LoVo (cell line): ENCODE data around the gene PDE10A.

Source experiments
- DNase-seq: peaks from one replicate; pipeline ENCODE4 v3.0.0-alpha.2; 2016; ENCODE audit warnings: low spot score

The PDE10A gene

GRCh38 chr6:165390475-165390874, 272.6 kb downstream of the PDE10A start:
- DNase-seq, result no peak

GRCh38 chr6:165389534-165389933, 273.5 kb downstream of the PDE10A start:
- no peak for DNase-seq

GRCh38 chr6:165383323-165383722, 279.7 kb downstream of the PDE10A start:
- no peak for DNase-seq

- no peak for DNase-seq
Observed at GRCh38 chr6:165376100-165376499, 286.9 kb downstream of the PDE10A start.

- no peak for DNase-seq
Observed at GRCh38 chr6:165365371-165365770, 297.7 kb downstream of the PDE10A start.

GRCh38 chr6:165345700-165346099, 317.3 kb downstream of the PDE10A start:
- DNase-seq, result no peak

- no peak for DNase-seq
Observed at GRCh38 chr6:165340532-165340931, 322.5 kb downstream of the PDE10A start.

GRCh38 chr6:165325609-165326008, 337.4 kb downstream of the PDE10A start:
- no peak for DNase-seq

GRCh38 chr6:165321555-165322145, 341.4 kb downstream of the PDE10A start:
- no peak for DNase-seq

GRCh38 chr6:165321150-165321549, 341.9 kb downstream of the PDE10A start:
- no peak for DNase-seq

- no peak for DNase-seq
Observed at GRCh38 chr6:165317723-165318122, 345.3 kb downstream of the PDE10A start.

- no peak for DNase-seq
Observed at GRCh38 chr6:165308926-165309731, 353.9 kb downstream of the PDE10A start, which contains the start of gene C6orf118. TSS of gene C6orf118 (minus strand) at chr6:165309605. CDS start at chr6:165309586, 19 bp downstream.

- DNase-seq, result no peak
Observed at GRCh38 chr6:165306955-165307354, 356.1 kb downstream of the PDE10A start.

- no peak for DNase-seq
Observed at GRCh38 chr6:165301372-165302246, 361.4 kb downstream of the PDE10A start.

- no peak for DNase-seq
Observed at GRCh38 chr6:165300422-165300936, 362.6 kb downstream of the PDE10A start.

- DNase-seq, result no peak
Observed at GRCh38 chr6:165298875-165299274, 364.2 kb downstream of the PDE10A start.

GRCh38 chr6:165298402-165298801, 364.6 kb downstream of the PDE10A start:
- DNase-seq, result no peak

GRCh38 chr6:165292657-165293056, 370.4 kb downstream of the PDE10A start:
- DNase-seq, result no peak
